Nephron (organoid): ENCODE data around the gene ATG4B.

ENCODE experiments used
- H3K27ac Mint-ChIP-seq, 3 experiments: 2 replicates each; pipeline ENCODE4 v1.8.0; 2020; ENCODE audit warnings: mixed read lengths in 3 of 3, mild to moderate bottlenecking in 2 of 3, moderate library complexity in 1 of 3
- H3K27me3 Mint-ChIP-seq: 2 replicates; pipeline ENCODE4 v1.8.0; 2021; ENCODE audit warnings: low read depth, mild to moderate bottlenecking, moderate library complexity, mixed read lengths
- H3K36me3 Mint-ChIP-seq: 2 replicates; pipeline ENCODE4 v1.8.0; 2020; ENCODE audit warnings: low read depth, mixed read lengths
- H3K4me1 Mint-ChIP-seq: 2 replicates; pipeline ENCODE4 v1.8.0; 2020; ENCODE audit warnings: mixed read lengths
- H3K4me3 Mint-ChIP-seq, 3 experiments: 2 replicates each; pipeline ENCODE4 v1.8.0; 2020; ENCODE audit warnings: mild to moderate bottlenecking in 3 of 3, mixed read lengths in 3 of 3, moderate library complexity in 2 of 3
- H3K9me3 Mint-ChIP-seq: 2 replicates; pipeline ENCODE4 v1.8.0; 2020; ENCODE audit warnings: mixed read lengths
- CTCF ChIP-seq, 3 experiments: fragments of 200-600 bp; sonication (generic); IDR thresholded peaks; one replicate each; pipeline ENCODE4 v1.5.0; 2021; ENCODE audit warnings: antibody characterized with exemption in 3 of 3; ENCODE audit not compliant: unreplicated experiment in 3 of 3

ATG4B gene

GRCh38 chr2:241620419-241620769 is 17.1 kb upstream of the ATG4B start:
- Mint-ChIP-seq H3K27me3 (no peaks in the 10 kb centered on the region), H3K4me1 (peaks cover 11% of the 10 kb centered on the region), H3K27ac (no peak overlapping the region), H3K4me3 (no peak overlapping the region), H3K36me3 (peaks cover 50% of the 10 kb centered on the region), H3K9me3 (peaks cover 3% of the 10 kb centered on the region)
- TF ChIP-seq CTCF (IDR thresholded peaks at IDR 0.05; ENCODE audit: unreplicated experiment in 3 of 3), result no peak

GRCh38 chr2:241627675-241628074 is 9.8 kb upstream of the ATG4B start:
- Mint-ChIP-seq H3K27ac (peak overlapping the region in 1 of 3 experiments; percentile 43), H3K4me1 (peaks cover 5% of the 10 kb centered on the region), H3K4me3 (no peak overlapping the region), H3K36me3 (peaks cover 49% of the 10 kb centered on the region), H3K27me3 (no peaks in the 10 kb centered on the region), H3K9me3 (no peaks in the 10 kb centered on the region)
- no peak for TF ChIP-seq CTCF (IDR thresholded peaks at IDR 0.05; ENCODE audit: unreplicated experiment in 3 of 3)

- H3K36me3 Mint-ChIP-seq, result peaks cover 48% of the 10 kb centered on the region
- H3K4me1 Mint-ChIP-seq, result peaks cover 4% of the 10 kb centered on the region
- TF ChIP-seq CTCF (IDR thresholded peaks at IDR 0.05; ENCODE audit: unreplicated experiment in 3 of 3), result no peak
- H3K27me3 Mint-ChIP-seq, result no peaks in the 10 kb centered on the region
- H3K4me3 Mint-ChIP-seq, result no peak overlapping the region
- H3K9me3 Mint-ChIP-seq, result no peaks in the 10 kb centered on the region
- peak overlapping the region; percentile 22 to 54 (median 38) for H3K27ac Mint-ChIP-seq
These were observed 7.6 kb upstream of the ATG4B start for GRCh38 chr2:241629762-241630435.

GRCh38 chr2:241632478-241633325 is 4.8 kb upstream of the ATG4B start:
- TF ChIP-seq CTCF (IDR thresholded peaks at IDR 0.05; ENCODE audit: unreplicated experiment in 3 of 3), result no peak
- Mint-ChIP-seq H3K9me3 (no peaks in the 10 kb centered on the region), H3K4me1 (peaks cover 14% of the 10 kb centered on the region), H3K27ac (no peak overlapping the region), H3K4me3 (no peak overlapping the region), H3K27me3 (no peaks in the 10 kb centered on the region), H3K36me3 (peaks cover 40% of the 10 kb centered on the region)

- H3K4me3 Mint-ChIP-seq, result no peak overlapping the region
- peaks cover 21% of the 10 kb centered on the region for H3K4me1 Mint-ChIP-seq
- H3K36me3 Mint-ChIP-seq, result peaks cover 32% of the 10 kb centered on the region
- no peak overlapping the region for H3K27ac Mint-ChIP-seq
- TF ChIP-seq CTCF (IDR thresholded peaks at IDR 0.05; ENCODE audit: unreplicated experiment in 3 of 3), result no peak
- no peaks in the 10 kb centered on the region for H3K27me3 Mint-ChIP-seq
- H3K9me3 Mint-ChIP-seq, result no peaks in the 10 kb centered on the region
These were observed 3.9 kb upstream of the ATG4B start for GRCh38 chr2:241633561-241633960.
